ENCODE results near the gene TMEM88. TPM values are rescaled to one million over a fixed set of nuclear protein-coding genes. Genes with fewer than 3 reads are reported as not detected.

Gene TMEM88
- polyA plus RNA-seq, 4 donors, result 3.8 to 17.5 (median 7.3) TPM

DNA sequence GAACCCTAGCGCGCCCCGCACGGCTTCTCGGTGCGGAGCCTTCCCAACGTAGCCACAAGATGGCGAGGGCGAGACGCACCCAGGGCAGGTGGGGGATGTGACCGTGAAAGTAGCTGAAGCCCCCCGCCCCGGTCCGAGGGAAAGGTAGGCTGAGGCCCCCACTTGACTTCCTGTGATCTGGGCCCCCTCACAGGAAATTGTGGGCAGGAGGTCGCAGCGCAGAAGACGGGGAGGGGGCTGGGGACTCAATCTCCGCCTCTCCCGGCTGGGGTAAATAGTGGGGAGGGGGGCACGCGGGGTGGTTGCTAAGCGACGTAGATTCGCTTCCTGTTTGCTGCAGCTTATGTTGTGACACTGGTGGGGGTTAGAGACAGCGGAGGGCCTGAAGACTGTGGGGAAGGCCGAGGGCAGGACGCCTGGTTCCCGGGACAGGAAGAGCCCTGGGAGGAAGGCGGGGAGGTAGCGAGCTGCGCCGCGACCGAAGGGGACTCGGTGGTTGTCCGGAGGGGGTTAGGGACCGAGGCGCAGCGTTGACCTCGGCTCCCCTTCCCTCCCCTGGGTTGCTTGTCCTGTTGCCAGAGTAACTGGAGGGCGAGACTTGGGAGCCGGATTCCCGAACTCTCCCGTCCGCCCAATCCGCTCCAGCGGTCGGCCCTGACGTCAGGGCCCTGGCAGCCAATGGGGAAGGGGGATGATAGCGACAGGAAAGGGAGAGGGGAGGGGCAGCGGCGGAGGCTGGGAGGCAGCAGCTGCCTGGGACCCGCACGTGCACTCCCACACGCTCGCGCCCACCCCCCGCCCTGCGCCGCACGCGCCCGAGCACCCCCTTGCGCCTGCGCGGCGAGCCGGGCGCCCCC, 19.7 kb upstream of the TMEM88 start:
- Histone ChIP-seq H3K4me3 (ENCODE audit: low read depth in 1 of 3, low read length in 3 of 3) (peak overlapping the region; percentile 61 to 88 (median 73)), H3K9me3 (ENCODE audit: control insufficient read depth in 2 of 2, insufficient read depth in 1 of 2, low read depth in 1 of 2, low read length in 1 of 2) (no peaks in the 10 kb centered on the region), H3K27ac (ENCODE audit: low read depth in 1 of 3, low read length in 2 of 3) (peak overlapping the region; percentile 94 to 99 (median 98)), H3K4me1 (ENCODE audit: control insufficient read depth in 3 of 3, insufficient read depth in 2 of 3, low read depth in 1 of 3, low read length in 2 of 3) (peaks cover 4 to 49% (median 8%) of the 10 kb centered on the region in 3 donors), H3K36me3 (ENCODE audit: control insufficient read depth in 3 of 3, insufficient read depth in 2 of 3, low read depth in 1 of 3, low read length in 3 of 3) (peaks cover 0 to 4% (median 0%) of the 10 kb centered on the region in 3 donors), H3K27me3 (ENCODE audit: control insufficient read depth in 3 of 3, insufficient read depth in 3 of 3, low read length in 3 of 3) (peaks cover 0 to 9% (median 0%) of the 10 kb centered on the region in 3 donors)
- no peak for FAIRE-seq
- WGBS, 3 donors, result 1% methylated on average over 45 to 69 of the region's 69 CpGs
- DNase-seq, result peak; percentile 98 to 99

- Histone ChIP-seq H3K36me3 (ENCODE audit: control insufficient read depth in 3 of 3, insufficient read depth in 2 of 3, low read depth in 1 of 3, low read length in 3 of 3) (peaks cover 0 to 4% (median 0%) of the 10 kb centered on the region in 3 donors), H3K27ac (ENCODE audit: low read depth in 1 of 3, low read length in 2 of 3) (peak overlapping the region; percentile 94 to 99 (median 98)), H3K4me3 (ENCODE audit: low read depth in 1 of 3, low read length in 3 of 3) (peak overlapping the region; percentile 61 to 88 (median 61)), H3K4me1 (ENCODE audit: control insufficient read depth in 3 of 3, insufficient read depth in 2 of 3, low read depth in 1 of 3, low read length in 2 of 3) (peaks cover 4 to 57% (median 16%) of the 10 kb centered on the region in 3 donors), H3K27me3 (ENCODE audit: control insufficient read depth in 3 of 3, insufficient read depth in 3 of 3, low read length in 3 of 3) (peaks cover 0 to 5% (median 0%) of the 10 kb centered on the region in 3 donors), H3K9me3 (ENCODE audit: control insufficient read depth in 2 of 2, insufficient read depth in 1 of 2, low read depth in 1 of 2, low read length in 1 of 2) (no peaks in the 10 kb centered on the region)
- DNase-seq, result peak; percentile 87 to 88
- no peak for FAIRE-seq
- WGBS, 3 donors, result 0% methylated on average over 55 to 61 of the region's 61 CpGs
Observed at GRCh38 chr17:7835814-7836595, 18.9 kb upstream of the TMEM88 start.

GRCh38 chr17:7836596-7837407, 18.1 kb upstream of the TMEM88 start:
- DNase-seq, result peak; percentile 99 to 100
- FAIRE-seq, result no peak
- Histone ChIP-seq H3K36me3 (ENCODE audit: control insufficient read depth in 3 of 3, insufficient read depth in 2 of 3, low read depth in 1 of 3, low read length in 3 of 3) (peaks cover 0 to 4% (median 0%) of the 10 kb centered on the region in 3 donors), H3K9me3 (ENCODE audit: control insufficient read depth in 2 of 2, insufficient read depth in 1 of 2, low read depth in 1 of 2, low read length in 1 of 2) (no peaks in the 10 kb centered on the region), H3K4me1 (ENCODE audit: control insufficient read depth in 3 of 3, insufficient read depth in 2 of 3, low read depth in 1 of 3, low read length in 2 of 3) (peaks cover 4 to 61% (median 16%) of the 10 kb centered on the region in 3 donors), H3K4me3 (ENCODE audit: low read depth in 1 of 3, low read length in 3 of 3) (peak overlapping the region; percentile 61 to 88 (median 61)), H3K27ac (ENCODE audit: low read depth in 1 of 3, low read length in 2 of 3) (peak overlapping the region; percentile 94 to 99 (median 98)), H3K27me3 (ENCODE audit: control insufficient read depth in 3 of 3, insufficient read depth in 3 of 3, low read length in 3 of 3) (no peaks in the 10 kb centered on the region)
- 0 to 5% (median 2%) methylated on average over 19 of the region's 19 CpGs for WGBS, 3 donors

DNA sequence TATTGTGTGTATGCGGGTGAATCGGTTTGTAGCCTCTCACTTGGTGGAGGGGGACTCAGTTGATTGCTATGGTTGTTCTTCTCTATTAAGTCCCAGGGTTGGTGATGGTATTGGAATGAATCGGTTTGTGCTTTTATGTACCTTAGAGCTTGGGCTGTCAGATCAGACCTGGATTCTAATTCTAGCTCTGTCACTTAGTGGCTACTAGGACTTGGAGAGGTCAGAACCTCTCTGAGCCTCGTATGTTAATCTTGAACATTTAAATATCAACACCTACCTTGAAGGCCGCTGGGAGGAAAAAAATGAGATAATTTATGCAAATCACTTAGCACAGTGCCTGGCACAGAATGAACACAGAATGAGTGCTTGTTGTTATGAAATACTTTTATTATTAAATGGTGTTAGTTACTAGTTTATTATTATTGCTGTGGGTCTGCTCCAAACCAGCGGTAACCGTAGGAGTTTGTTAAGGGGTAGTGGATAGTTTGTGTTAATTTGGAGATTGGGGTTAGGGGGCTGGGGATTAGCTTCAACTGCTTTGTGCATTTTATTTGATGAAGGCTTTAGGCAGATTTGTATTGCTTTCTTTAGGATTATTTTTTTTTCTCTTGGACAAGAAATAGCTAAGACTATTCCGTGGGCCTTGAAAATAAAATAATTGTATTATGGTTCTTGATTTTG, 17.3 kb upstream of the TMEM88 start:
- DNase-seq (peak in 1 of 2 donors; percentile 77), FAIRE-seq (no peak)
- H3K36me3 ChIP-seq (ENCODE audit: control insufficient read depth in 3 of 3, insufficient read depth in 2 of 3, low read depth in 1 of 3, low read length in 3 of 3), result peaks cover 0 to 4% (median 0%) of the 10 kb centered on the region in 3 donors
- WGBS, 3 donors, result 4 to 10% (median 7%) methylated on average over 8 of the region's 8 CpGs
- no peaks in the 10 kb centered on the region for H3K9me3 ChIP-seq (ENCODE audit: control insufficient read depth in 2 of 2, insufficient read depth in 1 of 2, low read depth in 1 of 2, low read length in 1 of 2)
- H3K4me3 ChIP-seq (ENCODE audit: low read depth in 1 of 3, low read length in 3 of 3), result peak overlapping the region in 2 of 3 donors; percentile 50 to 61
- H3K27me3 ChIP-seq (ENCODE audit: control insufficient read depth in 3 of 3, insufficient read depth in 3 of 3, low read length in 3 of 3), result no peaks in the 10 kb centered on the region
- H3K27ac ChIP-seq (ENCODE audit: low read depth in 1 of 3, low read length in 2 of 3), result peak overlapping the region; percentile 94 to 99 (median 98)
- peaks cover 4 to 61% (median 16%) of the 10 kb centered on the region in 3 donors for H3K4me1 ChIP-seq (ENCODE audit: control insufficient read depth in 3 of 3, insufficient read depth in 2 of 3, low read depth in 1 of 3, low read length in 2 of 3)

DNA sequence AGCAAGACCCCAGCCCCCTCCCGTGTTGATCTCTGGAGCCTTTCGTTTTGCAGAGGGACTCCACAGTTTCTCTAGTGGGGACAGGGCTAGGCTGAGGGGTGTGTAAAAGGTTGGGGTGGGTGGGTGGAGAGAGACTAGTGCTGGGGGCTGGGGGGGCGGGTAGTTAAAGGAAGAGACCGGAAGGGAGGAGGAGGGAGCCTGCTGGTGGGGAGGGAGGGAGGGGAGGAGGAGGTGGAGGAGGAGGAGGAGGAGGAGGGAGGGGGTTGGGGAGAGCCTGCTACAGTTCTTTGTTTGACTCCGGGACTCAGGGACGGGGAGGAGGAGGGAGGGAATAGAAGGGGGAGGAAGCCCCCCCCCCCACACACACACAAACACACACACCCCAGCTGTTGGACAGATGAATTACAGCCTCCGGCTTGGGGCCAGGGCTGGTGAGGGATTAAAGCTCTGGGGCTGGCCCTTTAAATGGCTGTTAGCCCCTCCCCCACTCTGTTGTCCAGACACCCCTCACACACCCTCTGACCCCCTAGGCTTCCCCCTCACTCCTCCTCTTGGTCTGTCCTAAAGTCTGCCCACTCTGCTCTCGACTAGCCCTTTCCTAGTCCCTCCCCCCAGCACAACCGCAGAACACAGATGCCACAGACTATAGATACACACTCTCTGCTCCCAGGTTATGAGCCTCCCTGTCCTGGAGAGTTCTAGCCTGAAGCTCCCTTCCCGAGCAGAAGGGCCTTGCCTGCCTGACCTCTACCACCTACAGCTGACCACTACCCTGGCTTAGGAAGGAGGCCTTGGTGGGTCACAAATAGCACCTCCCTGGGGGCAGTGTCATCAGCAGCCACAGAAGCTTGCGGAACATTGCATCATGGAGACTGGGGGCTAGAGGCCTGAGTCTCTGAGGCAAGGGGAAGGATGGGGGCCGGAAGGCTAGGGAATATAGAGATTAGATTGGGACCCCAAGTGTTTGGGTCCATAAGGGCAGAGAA, 16.5 kb upstream of the TMEM88 start:
- H3K27me3 ChIP-seq (ENCODE audit: control insufficient read depth in 3 of 3, insufficient read depth in 3 of 3, low read length in 3 of 3), result no peaks in the 10 kb centered on the region
- H3K36me3 ChIP-seq (ENCODE audit: control insufficient read depth in 3 of 3, insufficient read depth in 2 of 3, low read depth in 1 of 3, low read length in 3 of 3), result peaks cover 0 to 4% (median 0%) of the 10 kb centered on the region in 3 donors
- no peak for FAIRE-seq
- H3K27ac ChIP-seq (ENCODE audit: low read depth in 1 of 3, low read length in 2 of 3), result peak overlapping the region; percentile 45 to 99 (median 69)
- H3K9me3 ChIP-seq (ENCODE audit: control insufficient read depth in 2 of 2, insufficient read depth in 1 of 2, low read depth in 1 of 2, low read length in 1 of 2), result no peaks in the 10 kb centered on the region
- WGBS, 3 donors, result 18 to 26% (median 22%) methylated on average over 8 to 11 of the region's 12 CpGs
- peak overlapping the region in 2 of 3 donors; percentile 50 to 61 for H3K4me3 ChIP-seq (ENCODE audit: low read depth in 1 of 3, low read length in 3 of 3)
- DNase-seq, result peak; percentile 67 to 72
- H3K4me1 ChIP-seq (ENCODE audit: control insufficient read depth in 3 of 3, insufficient read depth in 2 of 3, low read depth in 1 of 3, low read length in 2 of 3), result peaks cover 4 to 63% (median 16%) of the 10 kb centered on the region in 3 donors

DNA sequence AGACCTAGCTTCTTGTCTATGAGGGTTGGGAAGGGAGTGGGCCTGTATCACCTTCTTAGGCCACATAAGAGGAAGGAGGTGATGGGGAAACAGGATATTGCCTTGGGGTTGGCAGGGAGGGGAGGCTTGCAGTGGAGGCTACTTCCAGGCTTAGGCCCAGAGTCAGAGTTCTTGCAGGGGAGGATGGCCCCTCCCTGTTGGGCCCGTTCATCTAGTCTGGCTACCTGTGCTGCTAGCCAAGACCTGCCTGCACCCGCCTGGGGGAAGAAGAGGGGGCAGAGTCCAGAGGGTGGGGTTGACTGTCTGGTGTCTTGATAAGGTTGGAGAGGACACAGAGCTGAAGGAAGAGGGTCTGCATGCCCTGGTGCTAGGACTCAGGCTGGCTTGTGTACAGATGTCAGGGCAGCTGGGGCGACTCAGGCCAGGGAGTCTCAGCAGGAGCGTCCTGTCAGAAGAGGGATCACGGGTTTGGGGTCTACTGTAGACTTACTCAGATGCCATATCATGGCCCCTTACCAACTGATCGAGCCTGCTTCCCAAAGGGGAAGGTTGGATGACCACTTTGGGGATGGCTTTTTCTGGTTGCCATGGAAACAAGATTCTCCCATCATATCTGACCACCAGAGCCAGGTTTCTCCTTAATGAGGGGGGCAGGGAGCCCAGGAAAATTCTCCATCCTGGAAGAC, 15.5 kb upstream of the TMEM88 start:
- peak overlapping the region; percentile 45 to 99 (median 67) for H3K27ac ChIP-seq (ENCODE audit: low read depth in 1 of 3, low read length in 2 of 3)
- DNase-seq (peak; percentile 74 to 85), FAIRE-seq (no peak)
- H3K4me1 ChIP-seq (ENCODE audit: control insufficient read depth in 3 of 3, insufficient read depth in 2 of 3, low read depth in 1 of 3, low read length in 2 of 3), result peaks cover 4 to 58% (median 16%) of the 10 kb centered on the region in 3 donors
- WGBS, 3 donors, result 19 to 47% (median 38%) methylated on average over 6 of the region's 6 CpGs
- H3K4me3 ChIP-seq (ENCODE audit: low read depth in 1 of 3, low read length in 3 of 3), result peak overlapping the region in 1 of 3 donors; percentile 50
- no peaks in the 10 kb centered on the region for H3K27me3 ChIP-seq (ENCODE audit: control insufficient read depth in 3 of 3, insufficient read depth in 3 of 3, low read length in 3 of 3)
- H3K9me3 ChIP-seq (ENCODE audit: control insufficient read depth in 2 of 2, insufficient read depth in 1 of 2, low read depth in 1 of 2, low read length in 1 of 2), result no peaks in the 10 kb centered on the region
- peaks cover 0 to 4% (median 0%) of the 10 kb centered on the region in 3 donors for H3K36me3 ChIP-seq (ENCODE audit: control insufficient read depth in 3 of 3, insufficient read depth in 2 of 3, low read depth in 1 of 3, low read length in 3 of 3)

Data from small intestine (tissue), 7 donors.